Transverse colon (tissue), 4 donors: ENCODE results near the gene SYT11.

Experiments
- CTCF ChIP-seq, 5 experiments: fragments of 200-600 bp in 3 of 5; fragments of 450-650 bp in 2 of 5; sonication (generic) in 3 of 5; IDR thresholded peaks; 1 replicate in 2 of 5; 2 replicates in 3 of 5; pipeline ENCODE4 v1.5.1; 2016 to 2017; ENCODE audit warnings: antibody characterized with exemption in 5 of 5, inconsistent platforms in 3 of 5, mild to moderate bottlenecking in 2 of 5, moderate library complexity in 1 of 5
- EP300 ChIP-seq: sonication (generic); formaldehyde crosslinking; IDR thresholded peaks from one replicate; pipeline ENCODE4 v1.6.1; 2017; ENCODE audit warnings: antibody characterized with exemption, low read depth
- POLR2A ChIP-seq: fragments of 450-650 bp; IDR thresholded peaks from one replicate; pipeline ENCODE4 v1.6.1; 2016; ENCODE audit warnings: antibody characterized with exemption, mild to moderate bottlenecking, moderate library complexity
- POLR2AphosphoS5 ChIP-seq, 3 donors: sonication (generic); formaldehyde crosslinking; IDR thresholded peaks; one replicate each; pipeline ENCODE4 v1.6.1; 2016; ENCODE audit warnings: antibody characterized with exemption in 3 of 3

GRCh38 chr1:155931332-155932038 lies 72.1 kb downstream of the SYT11 start:
- TF ChIP-seq POLR2AphosphoS5 (IDR thresholded peaks at IDR 0.05) (peak in 2 of 3 donors; percentile 37 to 61), CTCF (IDR thresholded peaks at IDR 0.05) (no peak), POLR2A (peak; percentile 36), EP300 (no peak)
